ENCODE measurements around the gene FRMD3.

GRCh38 chr9:83334320-83334719, 203.9 kb downstream of the FRMD3 start:
- TF ChIP-seq, protein P1, sequence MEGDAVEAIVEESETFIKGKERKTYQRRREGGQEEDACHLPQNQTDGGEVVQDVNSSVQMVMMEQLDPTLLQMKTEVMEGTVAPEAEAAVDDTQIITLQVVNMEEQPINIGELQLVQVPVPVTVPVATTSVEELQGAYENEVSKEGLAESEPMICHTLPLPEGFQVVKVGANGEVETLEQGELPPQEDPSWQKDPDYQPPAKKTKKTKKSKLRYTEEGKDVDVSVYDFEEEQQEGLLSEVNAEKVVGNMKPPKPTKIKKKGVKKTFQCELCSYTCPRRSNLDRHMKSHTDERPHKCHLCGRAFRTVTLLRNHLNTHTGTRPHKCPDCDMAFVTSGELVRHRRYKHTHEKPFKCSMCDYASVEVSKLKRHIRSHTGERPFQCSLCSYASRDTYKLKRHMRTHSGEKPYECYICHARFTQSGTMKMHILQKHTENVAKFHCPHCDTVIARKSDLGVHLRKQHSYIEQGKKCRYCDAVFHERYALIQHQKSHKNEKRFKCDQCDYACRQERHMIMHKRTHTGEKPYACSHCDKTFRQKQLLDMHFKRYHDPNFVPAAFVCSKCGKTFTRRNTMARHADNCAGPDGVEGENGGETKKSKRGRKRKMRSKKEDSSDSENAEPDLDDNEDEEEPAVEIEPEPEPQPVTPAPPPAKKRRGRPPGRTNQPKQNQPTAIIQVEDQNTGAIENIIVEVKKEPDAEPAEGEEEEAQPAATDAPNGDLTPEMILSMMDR (IDR thresholded peaks at IDR 0.05): no peak
- no peak for TF ChIP-seq POLR2A (IDR thresholded peaks at IDR 0.05)

Measured in lower leg skin (tissue), 3 donors.